Medulla oblongata (tissue), 1 donor: ENCODE results near the gene MCOLN1.
"Not testable (repeated sequence)": the region's sequence is repeated elsewhere in the genome, so short reads cannot be mapped to it uniquely, and the experiment has no call there.

Experiments
- DNase-seq: peaks from one replicate; pipeline ENCODE4 v3.0.0-alpha.2; 2015; ENCODE audit errors: extremely low spot score

Gene MCOLN1

GRCh38 chr19:7575434-7576040 lies 53.1 kb downstream of the MCOLN1 start:
- DNase-seq = no peak

DNA sequence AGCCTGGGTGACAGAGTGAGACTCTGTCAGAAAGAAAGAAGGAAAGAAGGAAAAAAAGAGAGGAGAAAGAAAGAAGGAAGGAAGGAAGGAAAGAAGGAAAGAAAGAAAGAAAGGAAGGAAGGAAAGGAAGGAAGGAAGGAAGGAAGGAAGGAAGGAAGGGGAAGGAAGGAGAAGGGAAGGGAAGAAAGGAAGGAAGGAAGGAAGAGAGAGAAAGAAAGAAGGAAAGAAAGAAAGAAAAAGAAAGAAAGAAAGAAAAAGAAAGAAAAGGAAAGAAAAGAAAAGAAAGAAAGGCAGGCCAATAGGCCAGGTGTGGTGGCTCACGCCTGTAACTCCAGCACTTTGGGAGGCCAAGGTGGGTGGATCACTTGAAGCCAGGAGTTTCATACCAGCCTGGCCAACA lies 55.0 kb downstream of the MCOLN1 start:
- DNase-seq = not testable (repeated sequence)

DNA sequence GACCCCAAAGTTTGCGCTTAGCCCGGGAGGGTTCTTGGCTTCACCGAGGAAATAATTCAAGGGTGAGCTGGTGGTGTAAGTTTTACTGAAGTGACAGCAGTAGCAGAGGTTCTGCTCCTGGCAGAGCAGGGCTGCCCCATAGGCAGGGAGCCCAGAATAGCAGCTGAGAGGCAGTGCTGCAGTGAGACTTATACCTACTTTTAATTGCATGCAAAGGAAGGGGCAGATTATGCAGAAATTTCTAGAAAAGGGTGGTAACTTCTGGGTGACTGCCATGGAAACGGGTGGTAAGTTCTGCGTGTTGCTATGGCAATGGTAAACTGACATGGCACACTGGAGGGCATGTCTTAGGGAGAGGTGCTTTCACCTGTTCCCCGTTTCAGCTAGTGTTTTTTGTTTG lies 55.7 kb downstream of the MCOLN1 start:
- no peak for DNase-seq

GRCh38 chr19:7579182-7579581 lies 56.8 kb downstream of the MCOLN1 start:
- no peak for DNase-seq

GRCh38 chr19:7582446-7582845 lies 60.0 kb downstream of the MCOLN1 start:
- DNase-seq = no peak
